WTC11 (cell line): ENCODE data around the gene RAPGEF5. TPM values are rescaled to one million over a fixed set of nuclear protein-coding genes. Genes with fewer than 3 reads are reported as not detected.

ENCODE experiments used
- ATAC-seq: fragments of 200-7000 bp; cut with Tn5 transposase; 2 replicates; pipeline ENCODE4 v1.10.0; 2021; ENCODE audit warnings: mild to moderate bottlenecking, moderate library complexity
- CTCF ChIA-PET: fragments of 300-600 bp; sonication (Branson Sonifier 250); formaldehyde crosslinking; loops from one replicate; lab custom pipeline; 2021; ENCODE audit warnings: antibody characterized with exemption; lab: Charles Lee
- POLR2A ChIA-PET: fragments of 350-600 bp; sonication (Branson Sonifier 250); formaldehyde crosslinking; loops from one replicate; lab custom pipeline; 2021; ENCODE audit warnings: antibody characterized with exemption; lab: Charles Lee
- DNase-seq: peaks from one replicate; pipeline ENCODE4 v3.0.0; 2021; ENCODE audit warnings: low spot score
- H3K27ac Mint-ChIP-seq: 2 replicates; pipeline ENCODE4 v1.8.0; 2021; ENCODE audit warnings: mixed read lengths
- H3K27me3 Mint-ChIP-seq: 2 replicates; pipeline ENCODE4 v1.8.0; 2021; ENCODE audit warnings: low read depth, mild to moderate bottlenecking, moderate library complexity, mixed read lengths
- H3K36me3 Mint-ChIP-seq: 2 replicates; pipeline ENCODE4 v1.8.0; 2021; ENCODE audit warnings: mixed read lengths
- H3K4me1 Mint-ChIP-seq: 2 replicates; pipeline ENCODE4 v1.8.0; 2022; ENCODE audit warnings: mixed read lengths
- H3K4me3 Mint-ChIP-seq: 2 replicates; pipeline ENCODE4 v1.8.0; 2021; ENCODE audit warnings: mild to moderate bottlenecking, moderate library complexity, mixed read lengths
- H3K9me3 Mint-ChIP-seq: 2 replicates; pipeline ENCODE4 v1.8.0; 2021; ENCODE audit warnings: mixed read lengths
- ATF2 ChIP-seq: sonication (generic); formaldehyde crosslinking; IDR thresholded peaks from 2 replicates; pipeline ENCODE4 v1.8.1; 2022; ENCODE audit warnings: low read depth, missing genetic modification reagents, borderline replicate concordance
- CTCF ChIP-seq: fragments of 200-600 bp; IDR thresholded peaks from 2 replicates; pipeline ENCODE4 v1.8.0; 2022; ENCODE audit warnings: antibody characterized with exemption
- ETV6 ChIP-seq: sonication (generic); formaldehyde crosslinking; IDR thresholded peaks from 2 replicates; pipeline ENCODE4 v1.8.1; 2022; ENCODE audit warnings: mild to moderate bottlenecking, missing genetic modification reagents
- FOXJ3 ChIP-seq: sonication (generic); formaldehyde crosslinking; IDR thresholded peaks from 2 replicates; pipeline ENCODE4 v1.9.0; 2021; ENCODE audit warnings: missing genetic modification reagents, mild to moderate bottlenecking, borderline replicate concordance
- FOXP1 ChIP-seq: sonication (generic); formaldehyde crosslinking; IDR thresholded peaks from 2 replicates; pipeline ENCODE4 v1.8.0; 2022; ENCODE audit warnings: missing genetic modification reagents, mild to moderate bottlenecking, moderate library complexity, borderline replicate concordance
- GTF2I ChIP-seq: fragments of 250-450 bp; sonication (Bioruptor Pico); conservative IDR thresholded peaks from 2 replicates; pipeline ENCODE4 v1.4.0; 2021; ENCODE audit warnings: mild to moderate bottlenecking
- MXD4 ChIP-seq: fragments of 250-450 bp; sonication (Bioruptor Pico); IDR thresholded peaks from 2 replicates; pipeline ENCODE4 v1.8.0; 2021; ENCODE audit warnings: mild to moderate bottlenecking, moderate library complexity, borderline replicate concordance
- NFATC4 ChIP-seq: fragments of 250-450 bp; sonication (Bioruptor Pico); IDR thresholded peaks from 2 replicates; pipeline ENCODE4 v1.9.0; 2021; ENCODE audit warnings: mild to moderate bottlenecking
- NR1H2 ChIP-seq: sonication (generic); formaldehyde crosslinking; IDR thresholded peaks from 2 replicates; pipeline ENCODE4 v1.9.0; 2021; ENCODE audit warnings: mild to moderate bottlenecking, moderate library complexity, missing genetic modification reagents
- SOX15 ChIP-seq: fragments of 250-450 bp; sonication (Bioruptor Pico); IDR thresholded peaks from 2 replicates; pipeline ENCODE4 v1.9.0; 2021; ENCODE audit warnings: mild to moderate bottlenecking
- STAT6 ChIP-seq: sonication (generic); formaldehyde crosslinking; conservative IDR thresholded peaks from 2 replicates; pipeline ENCODE4 v1.8.1; 2023; ENCODE audit warnings: mild to moderate bottlenecking, low read depth, missing genetic modification reagents, moderate library complexity
- TCF7 ChIP-seq: sonication (generic); formaldehyde crosslinking; IDR thresholded peaks from 2 replicates; pipeline ENCODE4 v1.8.0; 2022; ENCODE audit warnings: mild to moderate bottlenecking, low read depth, missing genetic modification reagents, moderate library complexity
- TEAD4 ChIP-seq: sonication (generic); formaldehyde crosslinking; IDR thresholded peaks from 2 replicates; pipeline ENCODE4 v1.8.0; 2022; ENCODE audit warnings: mild to moderate bottlenecking, missing genetic modification reagents
- ZNF317 ChIP-seq: sonication (generic); formaldehyde crosslinking; IDR thresholded peaks from 2 replicates; pipeline ENCODE4 v1.8.1; 2023; ENCODE audit warnings: low read depth, mild to moderate bottlenecking, moderate library complexity, missing genetic modification reagents, borderline replicate concordance
- total RNA-seq: library from RNA; stranded (reverse); gene quantifications from 3 replicates; pipeline ENCODE4 v1.2.3, GENCODE V29; 2021

Gene RAPGEF5
- total RNA-seq, 1 experiment from 2014 or later, result 12.3 TPM

- Mint-ChIP-seq H3K27me3 (no peaks in the 10 kb centered on the region), H3K4me3 (no peak overlapping the region), H3K27ac (no peak overlapping the region), H3K36me3 (no peaks in the 10 kb centered on the region), H3K9me3 (no peaks in the 10 kb centered on the region), H3K4me1 (peaks cover 12% of the 10 kb centered on the region)
- DNase-seq (no peak), ATAC-seq (no peak)
- no peak for TF ChIP-seq ZNF317 (CRISPR knock-in tag)
- ChIA-PET CTCF (interaction anchor here (0.8 kb wide), 1 partner anchor 52 kb away, joined by 4 read pairs; no protein-coding TSS in a partner anchor), POLR2A (interaction anchor here (1.0 kb wide), 1 partner anchor 23 kb away, joined by 3 read pairs; no protein-coding TSS in a partner anchor)
Observed at GRCh38 chr7:22400150-22400814, 43.3 kb upstream of the RAPGEF5 start.

- ChIA-PET POLR2A (no interaction called here), CTCF (no interaction called here)
- no peaks in the 10 kb centered on the region for H3K36me3 Mint-ChIP-seq
- peaks cover 12% of the 10 kb centered on the region for H3K4me1 Mint-ChIP-seq
- DNase-seq (no peak), ATAC-seq (no peak)
- H3K9me3 Mint-ChIP-seq, result no peaks in the 10 kb centered on the region
- no peak overlapping the region for H3K4me3 Mint-ChIP-seq
- H3K27me3 Mint-ChIP-seq, result no peaks in the 10 kb centered on the region
- no peak overlapping the region for H3K27ac Mint-ChIP-seq
- TF ChIP-seq GTF2I (CRISPR knock-in tag) (no peak), ATF2 (no peak), TEAD4 (CRISPR knock-in tag) (no peak), CTCF (no peak), SOX15 (CRISPR knock-in tag) (no peak), NFATC4 (CRISPR knock-in tag) (no peak), STAT6 (CRISPR knock-in tag) (no peak)
- TF ChIP-seq, all 79 proteins: peak for 0
Observed at GRCh38 chr7:22399546-22399945, 42.6 kb upstream of the RAPGEF5 start.

GRCh38 chr7:22399091-22399490, 42.1 kb upstream of the RAPGEF5 start:
- H3K27me3 Mint-ChIP-seq, result no peaks in the 10 kb centered on the region
- CTCF ChIA-PET, result no interaction called here
- no peak for ATAC-seq
- no peak for DNase-seq
- TF ChIP-seq FOXP1 (no peak), TCF7 (CRISPR knock-in tag) (no peak), MXD4 (no peak), ETV6 (CRISPR knock-in tag) (no peak)
- TF ChIP-seq, all 79 proteins: peak for 0
- Mint-ChIP-seq H3K4me3 (no peak overlapping the region), H3K9me3 (no peaks in the 10 kb centered on the region), H3K36me3 (no peaks in the 10 kb centered on the region), H3K4me1 (peaks cover 12% of the 10 kb centered on the region), H3K27ac (no peak overlapping the region)
- POLR2A ChIA-PET, result no interaction called here

GRCh38 chr7:22397981-22398380, 41.0 kb upstream of the RAPGEF5 start:
- DNase-seq, result no peak

More at GRCh38 chr7:22397981-22398380, 41.0 kb upstream of the RAPGEF5 start:
- ChIA-PET POLR2A (no interaction called here), CTCF (no interaction called here)
- no peaks in the 10 kb centered on the region for H3K36me3 Mint-ChIP-seq
- no peaks in the 10 kb centered on the region for H3K9me3 Mint-ChIP-seq
- TF ChIP-seq FOXJ3 (CRISPR knock-in tag) (no peak), NR1H2 (no peak)
- no peak overlapping the region for H3K27ac Mint-ChIP-seq
- H3K27me3 Mint-ChIP-seq, result no peaks in the 10 kb centered on the region
- H3K4me3 Mint-ChIP-seq, result no peak overlapping the region
- H3K4me1 Mint-ChIP-seq, result peaks cover 17% of the 10 kb centered on the region
- ATAC-seq, result no peak
